Transverse colon (tissue), 4 donors: ENCODE measurements around the gene POLR3GL. TPM values are rescaled to one million over a fixed set of nuclear protein-coding genes. Genes with fewer than 3 reads are reported as not detected.

ENCODE experiments used
- DNase-seq: peaks from one replicate; pipeline ENCODE4 v3.0.0-alpha.2; 2019
- H3K27ac ChIP-seq, 4 donors: fragments of 200-600 bp; sonication (generic); 2 replicates each; pipeline ENCODE4 v1.5.1; 2016 to 2018; ENCODE audit warnings: inconsistent platforms in 4 of 4
- H3K27me3 ChIP-seq: fragments of 200-600 bp; sonication (generic); 2 replicates; pipeline ENCODE4 v1.5.1; 2017; ENCODE audit warnings: inconsistent platforms
- H3K36me3 ChIP-seq, 4 donors: fragments of 200-600 bp; sonication (generic); 2 replicates each; pipeline ENCODE4 v1.5.1; 2017 to 2019; ENCODE audit warnings: inconsistent platforms in 4 of 4
- H3K4me1 ChIP-seq, 4 donors: fragments of 200-600 bp; sonication (generic); 2 replicates each; pipeline ENCODE4 v1.5.1; 2017 to 2020; ENCODE audit warnings: inconsistent platforms in 4 of 4
- H3K4me3 ChIP-seq, 4 donors: fragments of 200-600 bp; sonication (generic); 1 replicate in 1 of 4; 2 replicates in 3 of 4; pipeline versions ENCODE4 v1.5.1 to v1.6.1; 2017 to 2019; ENCODE audit warnings: inconsistent platforms in 4 of 4
- H3K9me3 ChIP-seq, 2 donors: fragments of 200-600 bp; sonication (generic); 2 replicates each; pipeline ENCODE4 v1.5.1; 2017 to 2019; ENCODE audit warnings: inconsistent platforms in 2 of 2
- EP300 ChIP-seq: sonication (generic); formaldehyde crosslinking; IDR thresholded peaks from one replicate; pipeline ENCODE4 v1.6.1; 2017; ENCODE audit warnings: antibody characterized with exemption, low read depth
- POLR2A ChIP-seq: fragments of 450-650 bp; IDR thresholded peaks from one replicate; pipeline ENCODE4 v1.6.1; 2016; ENCODE audit warnings: antibody characterized with exemption, mild to moderate bottlenecking, moderate library complexity
- POLR2AphosphoS5 ChIP-seq, 3 donors: sonication (generic); formaldehyde crosslinking; IDR thresholded peaks; one replicate each; pipeline ENCODE4 v1.6.1; 2016; ENCODE audit warnings: antibody characterized with exemption in 3 of 3
- WGBS, 2 donors: methylation state at CpG; one replicate each; pipeline ENCODE4 v1.1.5; 2018; ENCODE audit warnings: low coverage in 1 of 2; 5-methylcytosine and 5-hydroxymethylcytosine counted together
- in situ Hi-C, 4 donors: fragments of 200-750 bp; cut with MboI; loops; one replicate each; pipeline versions ENCODE4 v1.15.0 to v1.15.1; 2017; ENCODE audit warnings: low sequenced_read_pairs in 3 of 4, low pct_ligation_motif_present in 1 of 4, low pct_unique_long_range_greater_than_20kb in 1 of 4
- intact Hi-C: fragments of 100-400 bp; cut with DNase I; formaldehyde crosslinking; loops from one replicate; pipeline ENCODE4 v1.15.1; 2023; ENCODE audit warnings: low total_unique reads
- total RNA-seq, 4 donors: library from RNA; depleted of rRNA; stranded (reverse); fragments of >200 nt; gene quantifications; one replicate each; pipeline ENCODE4 v1.1.0, GENCODE V29; 2016
- TF ChIP-seq, protein P1 (sequence below), 5 experiments: fragments of 200-600 bp in 3 of 5; fragments of 450-650 bp in 2 of 5; sonication (generic) in 3 of 5; IDR thresholded peaks; 1 replicate in 2 of 5; 2 replicates in 3 of 5; pipeline ENCODE4 v1.5.1; 2016 to 2017; ENCODE audit warnings: antibody characterized with exemption in 5 of 5, inconsistent platforms in 3 of 5, mild to moderate bottlenecking in 2 of 5, moderate library complexity in 1 of 5

The POLR3GL gene
- total RNA-seq, 4 donors from 2014 or later: 1.2 to 23.7 (median 14.4) TPM

DNA sequence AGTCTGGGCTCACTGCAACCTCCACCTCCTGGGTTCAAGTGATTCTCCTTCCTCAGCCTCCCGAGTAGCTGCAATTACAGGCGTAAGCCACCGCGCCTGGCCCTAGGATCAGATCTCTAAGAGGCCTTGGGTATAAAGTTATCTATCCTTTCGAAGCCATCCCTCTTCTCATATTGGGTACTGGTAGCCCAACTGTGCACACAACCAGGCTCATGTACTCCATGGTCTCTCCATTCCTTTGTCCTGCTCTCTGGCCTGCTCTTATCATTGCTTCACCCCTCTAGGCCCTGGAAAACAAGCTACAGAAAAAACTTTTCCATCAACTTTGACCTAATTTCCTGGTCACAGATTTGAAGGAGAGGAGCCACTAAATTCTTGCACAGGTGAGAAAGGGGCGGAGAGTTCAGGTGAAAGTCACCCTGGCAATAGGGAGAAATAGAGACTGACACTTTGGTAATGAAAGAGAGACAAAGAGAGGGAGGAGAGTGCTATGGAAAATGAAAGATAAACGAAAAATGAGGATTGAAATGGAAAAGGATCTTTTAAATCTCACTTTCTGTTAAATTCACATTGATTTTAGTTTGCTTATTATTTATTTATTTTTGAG lies 25.9 kb downstream of the POLR3GL start:
- intact Hi-C loops (no loop called here), in situ Hi-C loops (no loop called here)
- WGBS, 2 donors: 35 to 63% methylated on average over 2 to 7 of the region's 7 CpGs
- TF ChIP-seq, protein P1, sequence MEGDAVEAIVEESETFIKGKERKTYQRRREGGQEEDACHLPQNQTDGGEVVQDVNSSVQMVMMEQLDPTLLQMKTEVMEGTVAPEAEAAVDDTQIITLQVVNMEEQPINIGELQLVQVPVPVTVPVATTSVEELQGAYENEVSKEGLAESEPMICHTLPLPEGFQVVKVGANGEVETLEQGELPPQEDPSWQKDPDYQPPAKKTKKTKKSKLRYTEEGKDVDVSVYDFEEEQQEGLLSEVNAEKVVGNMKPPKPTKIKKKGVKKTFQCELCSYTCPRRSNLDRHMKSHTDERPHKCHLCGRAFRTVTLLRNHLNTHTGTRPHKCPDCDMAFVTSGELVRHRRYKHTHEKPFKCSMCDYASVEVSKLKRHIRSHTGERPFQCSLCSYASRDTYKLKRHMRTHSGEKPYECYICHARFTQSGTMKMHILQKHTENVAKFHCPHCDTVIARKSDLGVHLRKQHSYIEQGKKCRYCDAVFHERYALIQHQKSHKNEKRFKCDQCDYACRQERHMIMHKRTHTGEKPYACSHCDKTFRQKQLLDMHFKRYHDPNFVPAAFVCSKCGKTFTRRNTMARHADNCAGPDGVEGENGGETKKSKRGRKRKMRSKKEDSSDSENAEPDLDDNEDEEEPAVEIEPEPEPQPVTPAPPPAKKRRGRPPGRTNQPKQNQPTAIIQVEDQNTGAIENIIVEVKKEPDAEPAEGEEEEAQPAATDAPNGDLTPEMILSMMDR (IDR thresholded peaks at IDR 0.05): peak in 3 of 5 experiments; percentile 4 to 39 (median 14)
- peak; percentile 6 to 90 (median 76) for TF ChIP-seq POLR2AphosphoS5 (IDR thresholded peaks at IDR 0.05)
- TF ChIP-seq EP300: no peak
- TF ChIP-seq POLR2A: peak; percentile 31
- DNase-seq: peak; percentile 61
- no peaks in the 10 kb centered on the region for H3K27me3 ChIP-seq
- no peak overlapping the region for H3K4me3 ChIP-seq
- H3K36me3 ChIP-seq: peaks cover 7 to 31% (median 20%) of the 10 kb centered on the region in 4 donors
- H3K9me3 ChIP-seq: no peaks in the 10 kb centered on the region
- peaks cover 17 to 42% (median 34%) of the 10 kb centered on the region in 4 donors for H3K4me1 ChIP-seq
- peak overlapping the region; percentile 96 to 99 (median 98) for H3K27ac ChIP-seq

DNA sequence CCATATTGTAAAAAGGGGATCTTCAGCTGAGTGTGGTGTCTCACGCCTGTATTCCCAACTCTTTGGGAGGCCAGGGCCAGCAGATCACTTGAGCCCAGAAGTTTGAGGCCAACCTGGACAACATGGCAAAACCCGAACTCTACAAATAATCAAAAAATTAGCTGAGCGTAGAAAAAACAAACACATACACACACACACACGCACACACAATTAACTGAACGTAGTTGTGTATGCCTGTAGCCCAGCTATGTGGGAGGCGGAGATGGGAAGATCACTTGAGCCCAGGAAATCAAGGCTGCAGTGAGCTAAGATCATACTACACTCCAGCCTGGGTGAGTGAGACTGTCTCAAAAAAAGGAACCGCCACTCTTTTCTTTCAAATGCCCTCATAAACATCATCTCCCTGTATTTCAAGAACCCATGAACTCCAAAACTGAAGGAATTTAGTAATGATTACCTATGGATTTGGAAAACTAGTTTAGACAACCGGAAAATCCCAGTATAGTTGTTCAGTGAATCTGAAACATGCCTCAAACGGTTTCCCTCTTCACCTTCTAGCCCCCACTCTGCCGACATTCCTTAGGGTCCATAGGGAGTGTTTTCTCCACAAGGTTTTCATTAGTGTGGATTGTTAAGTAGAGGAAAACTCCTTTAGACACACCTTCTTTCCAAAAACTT lies 27.4 kb downstream of the POLR3GL start:
- 39 to 54% methylated on average over 8 to 10 of the region's 10 CpGs for WGBS, 2 donors

DNA sequence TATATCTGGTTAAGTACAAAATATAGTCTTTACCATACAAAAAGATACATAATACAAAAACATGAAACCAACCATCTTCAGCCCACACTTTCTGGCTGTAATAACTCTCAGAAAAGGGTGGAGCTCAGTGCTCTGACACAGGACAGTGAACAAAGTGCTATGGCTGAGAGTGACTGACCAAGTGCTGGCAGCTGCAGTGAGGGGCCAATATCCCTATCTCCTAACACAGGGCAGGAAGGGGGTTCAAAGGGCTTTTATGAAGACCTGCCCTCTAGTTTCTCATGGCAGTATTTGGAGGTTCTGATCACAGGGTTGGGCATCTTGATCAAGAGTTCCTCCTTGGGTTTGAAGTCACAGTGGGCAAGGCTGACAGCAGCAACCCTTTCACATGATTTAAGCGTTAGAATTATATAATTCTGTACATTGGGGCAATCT lies 28.0 kb downstream of the POLR3GL start:
- no peak for DNase-seq
- Histone ChIP-seq H3K4me1 (peaks cover 2 to 36% (median 30%) of the 10 kb centered on the region in 4 donors), H3K4me3 (peak overlapping the region; percentile 34 to 92 (median 74)), H3K9me3 (no peaks in the 10 kb centered on the region), H3K27me3 (no peaks in the 10 kb centered on the region), H3K36me3 (peaks cover 7 to 40% (median 20%) of the 10 kb centered on the region in 4 donors), H3K27ac (peak overlapping the region; percentile 96 to 99 (median 98))
- in situ Hi-C loops: no loop called here
- 11 to 40% methylated on average over 1 of the region's 1 CpG for WGBS, 2 donors
- intact Hi-C loops: no loop called here
- TF ChIP-seq, protein P1 (IDR thresholded peaks at IDR 0.05): no peak
- TF ChIP-seq POLR2AphosphoS5 (IDR thresholded peaks at IDR 0.05): peak in 2 of 3 donors; percentile 45 to 87
- TF ChIP-seq POLR2A: peak; percentile 59
- no peak for TF ChIP-seq EP300

More for the DNA sequence above, 27.4 kb downstream of the POLR3GL start:
- Histone ChIP-seq H3K27ac (peak overlapping the region; percentile 96 to 99 (median 98)), H3K4me3 (peak overlapping the region; percentile 34 to 92 (median 74)), H3K4me1 (peaks cover 4 to 30% (median 25%) of the 10 kb centered on the region in 4 donors), H3K27me3 (no peaks in the 10 kb centered on the region), H3K9me3 (no peaks in the 10 kb centered on the region), H3K36me3 (peaks cover 7 to 40% (median 20%) of the 10 kb centered on the region in 4 donors)
- in situ Hi-C loops: no loop called here
- no peak for DNase-seq
- intact Hi-C loops: no loop called here
- TF ChIP-seq POLR2AphosphoS5 (IDR thresholded peaks at IDR 0.05): peak in 2 of 3 donors; percentile 78 to 94
- TF ChIP-seq EP300: no peak
- TF ChIP-seq, protein P1 (IDR thresholded peaks at IDR 0.05): no peak
- TF ChIP-seq POLR2A: peak; percentile 70

DNA sequence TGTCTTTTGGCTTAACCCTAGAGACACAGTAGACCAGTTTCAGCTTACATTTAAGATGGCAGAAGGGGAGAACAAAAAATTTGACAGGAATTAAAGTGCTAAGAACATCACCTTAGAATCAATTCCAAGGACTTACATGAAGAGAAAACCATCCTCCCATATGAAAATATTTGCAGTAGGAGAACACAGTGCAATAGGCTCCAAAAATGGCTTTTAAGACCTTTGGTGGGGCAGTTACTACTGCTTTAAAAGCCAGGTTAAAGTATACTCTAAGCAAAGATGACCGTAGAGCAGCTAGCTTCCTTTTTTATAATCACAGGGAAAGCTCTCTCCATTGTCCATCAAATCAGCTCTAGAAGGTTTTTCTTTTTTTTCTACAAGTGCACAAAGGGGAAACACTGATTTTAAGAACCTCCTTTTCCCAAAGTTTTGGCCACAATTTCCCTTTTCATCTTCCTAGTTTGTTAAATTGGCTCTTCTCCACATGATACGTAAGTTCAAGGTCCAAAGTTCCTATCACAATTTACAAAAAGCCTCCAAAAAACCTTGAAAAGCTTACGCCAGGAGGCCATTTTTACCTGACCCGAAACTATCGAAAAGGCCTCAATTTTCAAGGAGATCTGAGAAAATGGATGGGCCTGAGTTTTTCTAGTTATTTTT lies 28.6 kb downstream of the POLR3GL start:
- peak in 1 of 3 donors; percentile 1 for TF ChIP-seq POLR2AphosphoS5 (IDR thresholded peaks at IDR 0.05)
- TF ChIP-seq, protein P1 (IDR thresholded peaks at IDR 0.05): no peak
- intact Hi-C loops (no loop called here), in situ Hi-C loops (no loop called here)
- Histone ChIP-seq H3K27ac (peak overlapping the region; percentile 96 to 99 (median 98)), H3K36me3 (peaks cover 7 to 40% (median 20%) of the 10 kb centered on the region in 4 donors), H3K9me3 (no peaks in the 10 kb centered on the region), H3K4me1 (peaks cover 0 to 41% (median 35%) of the 10 kb centered on the region in 4 donors), H3K4me3 (peak overlapping the region; percentile 34 to 92 (median 74)), H3K27me3 (no peaks in the 10 kb centered on the region)
- DNase-seq: no peak
- WGBS, 2 donors: 27 to 34% methylated on average over 5 of the region's 5 CpGs
